ENCODE data around the gene SIX2.

GRCh38 chr2:45010702-45011012 lies 1.4 kb upstream of the SIX2 start:
- TF ChIP-seq CTCF (IDR thresholded peaks at IDR 0.05) (no peak), EZH2phosphoT487 (IDR thresholded peaks at IDR 0.05) (no peak), EZH2 (IDR thresholded peaks at IDR 0.05) (no peak)

Data from neural progenitor cell (in vitro differentiated cells).